ENCODE results near the gene RAP2C.
"Not testable (repeated sequence)": the region's sequence is repeated elsewhere in the genome, so short reads cannot be mapped to it uniquely, and the experiment has no call there.

The RAP2C gene

GRCh38 chrX:132180929-132181328, 38.3 kb downstream of the RAP2C start:
- Histone ChIP-seq H3K4me3 (ENCODE audit: low read depth in 1 of 5, low read length in 5 of 5) (no peak overlapping the region), H3K9me3 (ENCODE audit: control insufficient read depth in 5 of 5, low read length in 5 of 5) (no peaks in the 10 kb centered on the region), H3K36me3 (ENCODE audit: control insufficient read depth in 5 of 5, insufficient read depth in 5 of 5, low read length in 5 of 5) (no peaks in the 10 kb centered on the region), H3K27ac (ENCODE audit: low read depth, low read length) (no peak overlapping the region), H3K9ac (ENCODE audit: low read length in 5 of 5) (no peak overlapping the region), H3K4me1 (ENCODE audit: control insufficient read depth in 5 of 5, insufficient read depth in 5 of 5, low read length in 5 of 5) (no peaks in the 10 kb centered on the region), H3K27me3 (ENCODE audit: control insufficient read depth in 5 of 5, insufficient read depth in 4 of 5, low read length in 5 of 5) (peaks cover 0 to 6% (median 3%) of the 10 kb centered on the region in 5 donors)

DNA sequence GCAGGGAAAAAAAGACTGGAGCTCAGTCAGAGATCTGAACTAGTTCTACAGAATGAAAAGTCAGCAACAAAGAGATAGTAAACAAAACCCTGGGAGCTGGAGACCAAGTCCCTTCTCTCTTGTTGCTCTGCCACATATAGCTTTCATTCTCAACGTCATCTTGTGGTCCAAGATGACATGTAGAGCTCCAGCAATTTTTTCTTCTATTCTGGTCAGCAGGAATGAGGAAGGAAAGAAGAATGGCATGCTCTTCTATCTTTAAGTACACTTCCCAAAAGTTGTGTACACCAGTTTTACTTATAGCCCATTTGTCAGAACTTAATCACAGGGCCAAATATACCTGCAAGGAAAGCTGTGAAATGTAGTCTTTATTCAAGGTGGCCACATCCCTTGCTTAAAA, 45.6 kb downstream of the RAP2C start:
- peaks cover 0 to 11% (median 3%) of the 10 kb centered on the region in 5 donors for H3K27me3 ChIP-seq (ENCODE audit: control insufficient read depth in 5 of 5, insufficient read depth in 4 of 5, low read length in 5 of 5)
- no peak overlapping the region for H3K9ac ChIP-seq (ENCODE audit: low read length in 5 of 5)
- H3K4me1 ChIP-seq (ENCODE audit: control insufficient read depth in 5 of 5, insufficient read depth in 5 of 5, low read length in 5 of 5), result no peaks in the 10 kb centered on the region
- H3K4me3 ChIP-seq (ENCODE audit: low read depth in 1 of 5, low read length in 5 of 5), result no peak overlapping the region
- H3K27ac ChIP-seq (ENCODE audit: low read depth, low read length), result no peak overlapping the region
- H3K36me3 ChIP-seq (ENCODE audit: control insufficient read depth in 5 of 5, insufficient read depth in 5 of 5, low read length in 5 of 5), result no peaks in the 10 kb centered on the region
- H3K9me3 ChIP-seq (ENCODE audit: control insufficient read depth in 5 of 5, low read length in 5 of 5), result no peaks in the 10 kb centered on the region

GRCh38 chrX:132171881-132172280, 47.4 kb downstream of the RAP2C start:
- no peak overlapping the region for H3K27ac ChIP-seq (ENCODE audit: low read depth, low read length)
- H3K4me1 ChIP-seq (ENCODE audit: control insufficient read depth in 5 of 5, insufficient read depth in 5 of 5, low read length in 5 of 5), result no peaks in the 10 kb centered on the region
- H3K36me3 ChIP-seq (ENCODE audit: control insufficient read depth in 5 of 5, insufficient read depth in 5 of 5, low read length in 5 of 5), result no peaks in the 10 kb centered on the region
- H3K4me3 ChIP-seq (ENCODE audit: low read depth in 1 of 5, low read length in 5 of 5), result no peak overlapping the region
- no peaks in the 10 kb centered on the region for H3K9me3 ChIP-seq (ENCODE audit: control insufficient read depth in 5 of 5, low read length in 5 of 5)
- no peak overlapping the region for H3K9ac ChIP-seq (ENCODE audit: low read length in 5 of 5)
- H3K27me3 ChIP-seq (ENCODE audit: control insufficient read depth in 5 of 5, insufficient read depth in 4 of 5, low read length in 5 of 5), result peaks cover 0 to 15% (median 3%) of the 10 kb centered on the region in 5 donors

DNA sequence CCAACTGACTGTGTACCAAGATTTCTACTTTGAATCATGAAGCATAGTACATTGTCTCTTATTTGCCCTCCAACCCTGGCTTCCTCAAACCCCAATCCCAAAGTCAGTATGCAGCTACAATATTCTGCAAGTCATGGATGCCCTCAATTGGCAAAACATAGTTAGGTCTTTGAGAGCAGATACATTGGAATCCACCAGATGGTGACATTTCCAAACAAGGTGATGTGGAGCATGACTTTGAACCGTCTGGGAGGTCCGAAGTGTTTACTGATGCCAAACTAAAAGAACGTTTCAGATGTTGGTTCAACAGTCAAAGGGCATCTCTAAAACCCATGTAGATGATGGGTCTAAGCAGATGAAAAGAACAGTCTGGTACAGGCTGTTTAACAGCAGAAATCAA, 47.8 kb downstream of the RAP2C start:
- Histone ChIP-seq H3K9ac (ENCODE audit: low read length in 5 of 5) (no peak overlapping the region), H3K27me3 (ENCODE audit: control insufficient read depth in 5 of 5, insufficient read depth in 4 of 5, low read length in 5 of 5) (peaks cover 0 to 15% (median 3%) of the 10 kb centered on the region in 5 donors), H3K4me3 (ENCODE audit: low read depth in 1 of 5, low read length in 5 of 5) (no peak overlapping the region), H3K4me1 (ENCODE audit: control insufficient read depth in 5 of 5, insufficient read depth in 5 of 5, low read length in 5 of 5) (no peaks in the 10 kb centered on the region), H3K9me3 (ENCODE audit: control insufficient read depth in 5 of 5, low read length in 5 of 5) (no peaks in the 10 kb centered on the region), H3K27ac (ENCODE audit: low read depth, low read length) (no peak overlapping the region), H3K36me3 (ENCODE audit: control insufficient read depth in 5 of 5, insufficient read depth in 5 of 5, low read length in 5 of 5) (no peaks in the 10 kb centered on the region)

GRCh38 chrX:132169554-132169953, 49.7 kb downstream of the RAP2C start:
- no peaks in the 10 kb centered on the region for H3K36me3 ChIP-seq (ENCODE audit: control insufficient read depth in 5 of 5, insufficient read depth in 5 of 5, low read length in 5 of 5)
- no peak overlapping the region for H3K9ac ChIP-seq (ENCODE audit: low read length in 5 of 5)
- peaks cover 0 to 15% (median 3%) of the 10 kb centered on the region in 5 donors for H3K27me3 ChIP-seq (ENCODE audit: control insufficient read depth in 5 of 5, insufficient read depth in 4 of 5, low read length in 5 of 5)
- H3K4me1 ChIP-seq (ENCODE audit: control insufficient read depth in 5 of 5, insufficient read depth in 5 of 5, low read length in 5 of 5), result no peaks in the 10 kb centered on the region
- no peak overlapping the region for H3K27ac ChIP-seq (ENCODE audit: low read depth, low read length)
- H3K4me3 ChIP-seq (ENCODE audit: low read depth in 1 of 5, low read length in 5 of 5), result no peak overlapping the region
- peaks cover 4 to 11% (median 6%) of the 10 kb centered on the region in 5 donors for H3K9me3 ChIP-seq (ENCODE audit: control insufficient read depth in 5 of 5, low read length in 5 of 5)

DNA sequence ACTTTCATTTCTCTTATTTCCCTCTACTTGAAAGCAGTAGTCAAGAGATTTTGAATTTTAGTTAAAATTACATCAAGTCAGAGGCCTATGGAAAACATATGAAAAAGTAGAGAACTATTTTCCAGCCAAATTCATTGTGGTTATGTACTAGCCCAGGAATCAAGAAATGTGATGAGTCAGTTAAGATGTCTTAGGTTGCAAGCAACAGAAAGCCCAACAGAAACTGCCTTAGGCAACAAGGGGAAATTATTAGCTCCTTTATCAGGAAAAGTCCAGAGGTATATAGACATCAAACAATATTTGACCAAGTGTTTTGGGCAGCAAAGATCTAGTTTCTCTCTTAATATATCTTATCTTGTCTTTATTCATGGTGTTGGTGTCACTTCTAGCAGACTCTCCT, 53.6 kb downstream of the RAP2C start:
- Histone ChIP-seq H3K36me3 (ENCODE audit: control insufficient read depth in 5 of 5, insufficient read depth in 5 of 5, low read length in 5 of 5) (no peaks in the 10 kb centered on the region), H3K9ac (ENCODE audit: low read length in 5 of 5) (no peak overlapping the region)

DNA sequence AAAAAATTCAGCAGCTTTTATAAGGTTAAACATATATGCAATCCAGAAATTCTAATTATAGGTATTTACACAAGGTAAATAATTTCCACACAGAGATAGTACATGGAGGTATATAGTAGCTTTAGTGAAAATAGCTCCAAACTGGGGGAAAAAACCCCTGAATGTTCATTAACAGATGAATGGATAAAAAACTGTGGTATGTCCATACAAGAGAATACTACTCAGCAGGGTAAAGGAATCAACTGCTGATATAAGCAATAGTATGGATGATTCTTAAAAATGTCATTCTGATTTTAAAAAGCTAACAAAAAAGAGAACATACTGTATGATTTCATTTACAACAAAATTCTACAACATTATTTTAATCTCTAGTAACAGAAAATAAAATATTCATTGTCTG, 54.2 kb downstream of the RAP2C start:
- Histone ChIP-seq H3K27ac (ENCODE audit: low read depth, low read length) (no peak overlapping the region), H3K9ac (ENCODE audit: low read length in 5 of 5) (no peak overlapping the region), H3K27me3 (ENCODE audit: control insufficient read depth in 5 of 5, insufficient read depth in 4 of 5, low read length in 5 of 5) (peaks cover 0 to 6% (median 3%) of the 10 kb centered on the region in 5 donors), H3K4me3 (ENCODE audit: low read depth in 1 of 5, low read length in 5 of 5) (no peak overlapping the region), H3K4me1 (ENCODE audit: control insufficient read depth in 5 of 5, insufficient read depth in 5 of 5, low read length in 5 of 5) (no peaks in the 10 kb centered on the region), H3K9me3 (ENCODE audit: control insufficient read depth in 5 of 5, low read length in 5 of 5) (peaks cover 4 to 12% (median 6%) of the 10 kb centered on the region in 5 donors), H3K36me3 (ENCODE audit: control insufficient read depth in 5 of 5, insufficient read depth in 5 of 5, low read length in 5 of 5) (no peaks in the 10 kb centered on the region)

More for the DNA sequence above, 53.6 kb downstream of the RAP2C start:
- Histone ChIP-seq H3K27ac (ENCODE audit: low read depth, low read length) (no peak overlapping the region), H3K27me3 (ENCODE audit: control insufficient read depth in 5 of 5, insufficient read depth in 4 of 5, low read length in 5 of 5) (peaks cover 0 to 6% (median 3%) of the 10 kb centered on the region in 5 donors), H3K4me3 (ENCODE audit: low read depth in 1 of 5, low read length in 5 of 5) (no peak overlapping the region), H3K4me1 (ENCODE audit: control insufficient read depth in 5 of 5, insufficient read depth in 5 of 5, low read length in 5 of 5) (no peaks in the 10 kb centered on the region), H3K9me3 (ENCODE audit: control insufficient read depth in 5 of 5, low read length in 5 of 5) (peaks cover 4 to 12% (median 6%) of the 10 kb centered on the region in 5 donors)

DNA sequence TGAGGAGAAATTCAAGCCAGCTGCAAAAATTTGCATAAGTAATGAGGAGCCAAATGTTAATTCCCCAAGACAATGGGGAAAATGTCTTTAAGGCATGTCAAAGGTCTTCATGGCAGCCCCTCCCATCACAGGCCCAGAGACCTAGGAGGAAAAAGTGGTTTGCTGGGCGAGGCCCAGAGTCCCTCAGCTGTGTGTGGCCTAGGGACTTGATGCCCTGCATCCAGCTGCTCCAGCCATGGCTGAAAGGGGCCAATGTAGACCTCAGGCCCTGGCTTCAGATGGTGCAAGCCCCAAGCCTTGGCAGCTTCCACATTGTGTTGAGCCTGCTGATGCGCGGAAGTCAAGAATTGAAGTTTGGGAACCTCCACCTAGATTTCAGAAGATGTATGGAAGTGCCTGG, 56.2 kb downstream of the RAP2C start:
- H3K27me3 ChIP-seq (ENCODE audit: control insufficient read depth in 5 of 5, insufficient read depth in 4 of 5, low read length in 5 of 5); H3K4me1 ChIP-seq (ENCODE audit: control insufficient read depth in 5 of 5, insufficient read depth in 5 of 5, low read length in 5 of 5); H3K4me3 ChIP-seq (ENCODE audit: low read depth in 1 of 5, low read length in 5 of 5); H3K36me3 ChIP-seq (ENCODE audit: control insufficient read depth in 5 of 5, insufficient read depth in 5 of 5, low read length in 5 of 5); H3K9ac ChIP-seq (ENCODE audit: low read length in 5 of 5); H3K27ac ChIP-seq (ENCODE audit: low read depth, low read length): not testable (repeated sequence)
- peaks cover 4 to 12% (median 6%) of the 10 kb centered on the region in 5 donors for H3K9me3 ChIP-seq (ENCODE audit: control insufficient read depth in 5 of 5, low read length in 5 of 5)

- Histone ChIP-seq H3K9ac (ENCODE audit: low read length in 5 of 5) (no peak overlapping the region), H3K4me1 (ENCODE audit: control insufficient read depth in 5 of 5, insufficient read depth in 5 of 5, low read length in 5 of 5) (no peaks in the 10 kb centered on the region), H3K27ac (ENCODE audit: low read depth, low read length) (no peak overlapping the region), H3K4me3 (ENCODE audit: low read depth in 1 of 5, low read length in 5 of 5) (no peak overlapping the region), H3K36me3 (ENCODE audit: control insufficient read depth in 5 of 5, insufficient read depth in 5 of 5, low read length in 5 of 5) (no peaks in the 10 kb centered on the region), H3K9me3 (ENCODE audit: control insufficient read depth in 5 of 5, low read length in 5 of 5) (no peaks in the 10 kb centered on the region), H3K27me3 (ENCODE audit: control insufficient read depth in 5 of 5, insufficient read depth in 4 of 5, low read length in 5 of 5) (peaks cover 0 to 4% (median 0%) of the 10 kb centered on the region in 5 donors)
Observed at GRCh38 chrX:132153166-132153565, 66.1 kb downstream of the RAP2C start.

Measured in subcutaneous abdominal adipose tissue (tissue), 5 donors.